ENCODE results near the gene HEATR5A. TPM values are rescaled to one million over a fixed set of nuclear protein-coding genes. Genes with fewer than 3 reads are reported as not detected.

The HEATR5A gene
- total RNA-seq, 1 donor from 2014 or later = 46.3 TPM

GRCh38 chr14:31326111-31326510, 94.2 kb downstream of the HEATR5A start:
- no peak for ATAC-seq
- Histone ChIP-seq H3K27me3 (no peaks in the 10 kb centered on the region), H3K4me1 (no peaks in the 10 kb centered on the region), H3K4me3 (no peak overlapping the region), H3K27ac (no peak overlapping the region), H3K9me3 (no peaks in the 10 kb centered on the region), H3K36me3 (peaks cover 28% of the 10 kb centered on the region)
- TF ChIP-seq, protein P1, sequence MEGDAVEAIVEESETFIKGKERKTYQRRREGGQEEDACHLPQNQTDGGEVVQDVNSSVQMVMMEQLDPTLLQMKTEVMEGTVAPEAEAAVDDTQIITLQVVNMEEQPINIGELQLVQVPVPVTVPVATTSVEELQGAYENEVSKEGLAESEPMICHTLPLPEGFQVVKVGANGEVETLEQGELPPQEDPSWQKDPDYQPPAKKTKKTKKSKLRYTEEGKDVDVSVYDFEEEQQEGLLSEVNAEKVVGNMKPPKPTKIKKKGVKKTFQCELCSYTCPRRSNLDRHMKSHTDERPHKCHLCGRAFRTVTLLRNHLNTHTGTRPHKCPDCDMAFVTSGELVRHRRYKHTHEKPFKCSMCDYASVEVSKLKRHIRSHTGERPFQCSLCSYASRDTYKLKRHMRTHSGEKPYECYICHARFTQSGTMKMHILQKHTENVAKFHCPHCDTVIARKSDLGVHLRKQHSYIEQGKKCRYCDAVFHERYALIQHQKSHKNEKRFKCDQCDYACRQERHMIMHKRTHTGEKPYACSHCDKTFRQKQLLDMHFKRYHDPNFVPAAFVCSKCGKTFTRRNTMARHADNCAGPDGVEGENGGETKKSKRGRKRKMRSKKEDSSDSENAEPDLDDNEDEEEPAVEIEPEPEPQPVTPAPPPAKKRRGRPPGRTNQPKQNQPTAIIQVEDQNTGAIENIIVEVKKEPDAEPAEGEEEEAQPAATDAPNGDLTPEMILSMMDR (IDR thresholded peaks at IDR 0.05) = no peak
- intact Hi-C loops (cut with DNase I) = no loop called here
- no peak for DNase-seq

- ATAC-seq (no peak), DNase-seq (no peak)
- H3K9me3 ChIP-seq = no peaks in the 10 kb centered on the region
- peaks cover 43% of the 10 kb centered on the region for H3K36me3 ChIP-seq
- H3K4me1 ChIP-seq = no peaks in the 10 kb centered on the region
- no peak overlapping the region for H3K27ac ChIP-seq
- intact Hi-C loops (cut with DNase I) = no loop called here
- H3K4me3 ChIP-seq = no peak overlapping the region
- TF ChIP-seq, protein P1 (IDR thresholded peaks at IDR 0.05) = no peak
- H3K27me3 ChIP-seq = no peaks in the 10 kb centered on the region
Measured at GRCh38 chr14:31323419-31323818, 96.9 kb downstream of the HEATR5A start.

GRCh38 chr14:31320922-31321766, 99.2 kb downstream of the HEATR5A start:
- Histone ChIP-seq H3K4me3 (no peak overlapping the region), H3K9me3 (no peaks in the 10 kb centered on the region), H3K4me1 (no peaks in the 10 kb centered on the region), H3K27ac (no peak overlapping the region), H3K36me3 (peaks cover 51% of the 10 kb centered on the region), H3K27me3 (no peaks in the 10 kb centered on the region)
- intact Hi-C loops (cut with DNase I) = no loop called here
- ATAC-seq (no peak), DNase-seq (no peak)
- TF ChIP-seq, protein P1 (IDR thresholded peaks at IDR 0.05) = no peak

DNA sequence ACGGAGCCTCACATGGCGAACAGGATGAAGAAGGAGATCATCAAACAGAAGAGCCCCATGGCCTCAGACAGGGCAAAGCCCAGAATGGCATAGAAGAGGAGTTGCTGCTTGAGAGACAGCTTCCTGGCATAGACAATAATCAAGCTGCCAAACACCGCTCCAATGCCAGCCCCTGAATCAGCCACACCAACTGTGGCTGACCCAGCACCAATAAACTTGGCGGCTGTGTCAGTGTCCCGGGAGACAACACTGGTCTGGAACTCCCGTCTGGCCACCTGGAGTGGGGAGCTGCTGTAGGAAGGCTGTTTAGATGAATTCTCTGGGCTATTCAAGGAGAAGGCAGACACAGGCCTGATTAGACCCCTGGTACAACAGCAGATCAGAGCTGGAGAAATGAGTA, 100.1 kb downstream of the HEATR5A start:
- TF ChIP-seq, protein P1 (IDR thresholded peaks at IDR 0.05) = no peak
- Histone ChIP-seq H3K9me3 (no peaks in the 10 kb centered on the region), H3K36me3 (peaks cover 60% of the 10 kb centered on the region), H3K27ac (no peak overlapping the region), H3K4me1 (no peaks in the 10 kb centered on the region), H3K27me3 (no peaks in the 10 kb centered on the region), H3K4me3 (no peak overlapping the region)
- intact Hi-C loops (cut with DNase I) = no loop called here
- DNase-seq (no peak), ATAC-seq (no peak)

- H3K4me3 ChIP-seq = no peak overlapping the region
- ATAC-seq (no peak), DNase-seq (no peak)
- TF ChIP-seq, protein P1 (IDR thresholded peaks at IDR 0.05) = no peak
- H3K36me3 ChIP-seq = peaks cover 61% of the 10 kb centered on the region
- no peak overlapping the region for H3K27ac ChIP-seq
- H3K27me3 ChIP-seq = no peaks in the 10 kb centered on the region
- H3K9me3 ChIP-seq = no peaks in the 10 kb centered on the region
- H3K4me1 ChIP-seq = no peaks in the 10 kb centered on the region
- intact Hi-C loops (cut with DNase I) = no loop called here
Measured at GRCh38 chr14:31319701-31320100, 100.6 kb downstream of the HEATR5A start.

All from upper lobe of right lung (tissue), 1 donor.